HL-60/S4 treated with retinoic acid at 250 ng/mL for 4 days and 3 days (cell line): ENCODE results near the gene ABHD1.

Experiments
- in situ Hi-C: fragments of 300-500 bp; cut with MboI; formaldehyde crosslinking; loops from 2 replicates; pipeline ENCODE4 v1.7.0; 2022; ENCODE audit warnings: low sequenced_read_pairs

Gene ABHD1

GRCh38 chr2:27086724-27087593, 36.7 kb upstream of the ABHD1 start, which contains the start of gene KHK:
Gene KHK, plus strand, starts transcription at chr2:27086772. Its CDS starts 488 bp downstream, at chr2:27087260.
- in situ Hi-C loops, result no loop called here

DNA sequence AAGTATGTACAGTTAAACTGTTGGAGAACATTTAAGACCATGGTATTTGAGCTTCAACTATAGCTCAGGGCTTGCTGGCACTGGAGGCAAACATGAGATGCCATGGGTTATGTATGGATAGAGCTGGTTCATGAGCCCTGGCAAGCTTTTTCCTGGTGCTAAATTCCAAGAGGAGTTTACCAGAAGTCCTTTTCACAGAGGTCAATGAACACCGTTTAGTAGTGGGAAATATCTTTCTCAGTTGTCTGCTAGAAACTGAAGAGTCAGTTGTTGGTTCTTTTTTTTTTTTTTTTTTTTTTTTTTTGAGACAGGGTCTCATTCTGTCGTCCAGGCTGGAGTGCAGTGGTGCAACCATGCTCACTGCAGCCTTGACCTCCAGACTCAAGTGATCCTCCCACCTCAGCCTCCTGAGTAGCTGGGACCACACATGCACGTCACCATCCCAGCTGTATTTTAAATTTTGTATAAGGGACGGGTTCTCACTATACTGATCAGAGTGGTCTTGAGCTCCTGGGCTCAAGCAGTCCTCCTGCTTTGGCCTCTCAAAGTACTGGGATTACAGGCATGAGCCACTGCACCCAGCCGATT, 35.7 kb upstream of the ABHD1 start:
- in situ Hi-C loops, result no loop called here

GRCh38 chr2:27088634-27089033, 35.0 kb upstream of the ABHD1 start:
- in situ Hi-C loops, result no loop called here

DNA sequence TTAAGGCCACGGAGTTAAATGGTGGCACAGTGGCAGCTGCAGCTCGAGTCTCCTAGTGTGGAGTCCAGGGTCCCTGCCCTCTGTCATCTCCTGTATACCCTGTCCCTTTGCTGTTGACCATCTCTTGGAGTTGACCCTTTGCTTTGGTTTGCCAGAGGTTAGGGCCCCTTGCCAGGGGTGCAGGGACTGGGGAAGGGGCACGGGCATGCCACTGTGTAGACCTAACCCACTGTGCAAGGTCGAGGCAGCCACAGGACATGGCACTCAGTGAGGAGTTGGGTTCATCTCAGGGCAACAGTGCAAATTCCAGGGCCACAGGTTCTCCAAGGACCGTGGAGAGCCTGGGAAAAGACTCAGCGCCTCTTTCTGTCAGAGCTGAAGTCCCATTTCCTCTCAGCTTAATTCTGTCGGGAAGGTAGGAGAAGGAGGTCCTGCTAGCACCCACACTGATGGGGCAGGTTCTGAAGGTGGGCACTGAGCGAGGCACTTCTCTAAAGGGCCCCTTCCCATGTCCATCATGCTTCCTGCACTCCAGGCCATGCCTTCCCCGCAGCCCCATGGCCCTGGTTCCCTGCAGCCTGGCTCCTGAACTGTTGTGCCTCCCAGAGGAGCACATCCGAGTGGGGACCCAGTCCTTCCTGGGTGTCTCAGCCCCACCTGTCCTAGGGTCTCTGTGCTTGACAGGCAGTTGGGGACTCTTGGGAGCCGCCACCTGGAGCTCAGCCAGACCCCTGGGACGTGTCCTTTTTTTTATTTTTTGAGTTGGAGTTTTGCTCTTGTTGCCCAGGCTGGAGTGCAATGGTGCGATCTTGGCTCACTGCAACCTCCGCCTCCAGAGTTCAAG, 34.3 kb upstream of the ABHD1 start:
- in situ Hi-C loops, result no loop called here

DNA sequence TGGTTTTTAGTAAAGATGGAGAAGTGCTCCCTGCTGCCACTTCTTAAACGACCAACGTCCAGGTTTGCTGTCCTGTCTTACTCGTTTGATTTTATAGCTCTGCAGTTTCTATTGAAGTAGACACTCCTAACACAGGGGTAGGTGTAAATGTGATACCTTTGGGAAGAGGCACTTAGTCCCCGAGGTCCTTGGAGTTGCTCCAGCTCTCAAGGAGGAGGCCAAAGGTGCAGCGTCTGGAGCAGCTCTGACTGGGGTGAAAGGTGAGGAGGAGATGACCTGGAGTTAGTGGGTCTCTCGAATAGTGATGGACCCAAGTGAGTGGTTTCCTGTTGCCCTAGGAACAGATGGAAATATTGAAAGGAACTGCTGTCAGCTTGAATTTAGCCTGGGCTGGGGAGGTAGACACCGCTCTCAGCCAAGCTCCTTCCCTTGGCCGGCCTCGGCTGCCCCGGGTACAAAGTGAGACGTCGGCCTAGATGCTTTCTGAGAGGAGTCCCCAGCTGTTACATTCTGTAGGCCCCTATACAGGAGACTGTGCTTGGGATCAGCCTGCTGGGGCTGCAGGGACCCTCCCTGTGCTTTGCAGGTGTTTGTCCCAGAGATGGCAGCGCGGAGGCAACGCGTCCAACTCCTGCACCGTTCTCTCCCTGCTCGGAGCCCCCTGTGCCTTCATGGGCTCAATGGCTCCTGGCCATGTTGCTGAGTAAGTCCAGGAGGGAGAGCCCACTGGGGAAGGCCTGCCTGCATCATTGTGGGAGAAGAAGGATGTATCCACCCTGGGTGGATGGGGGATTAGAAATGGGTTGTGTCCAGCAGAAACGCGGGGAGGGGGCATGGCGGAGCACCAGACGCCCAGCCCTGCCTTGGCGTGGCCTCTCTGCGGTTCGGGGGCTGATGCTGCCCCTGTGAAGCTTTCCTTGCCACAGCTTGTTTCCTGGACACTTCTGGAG, 31.6 kb upstream of the ABHD1 start:
- in situ Hi-C loops, result no loop called here

GRCh38 chr2:27092696-27093429, 30.8 kb upstream of the ABHD1 start:
- in situ Hi-C loops, result no loop called here

DNA sequence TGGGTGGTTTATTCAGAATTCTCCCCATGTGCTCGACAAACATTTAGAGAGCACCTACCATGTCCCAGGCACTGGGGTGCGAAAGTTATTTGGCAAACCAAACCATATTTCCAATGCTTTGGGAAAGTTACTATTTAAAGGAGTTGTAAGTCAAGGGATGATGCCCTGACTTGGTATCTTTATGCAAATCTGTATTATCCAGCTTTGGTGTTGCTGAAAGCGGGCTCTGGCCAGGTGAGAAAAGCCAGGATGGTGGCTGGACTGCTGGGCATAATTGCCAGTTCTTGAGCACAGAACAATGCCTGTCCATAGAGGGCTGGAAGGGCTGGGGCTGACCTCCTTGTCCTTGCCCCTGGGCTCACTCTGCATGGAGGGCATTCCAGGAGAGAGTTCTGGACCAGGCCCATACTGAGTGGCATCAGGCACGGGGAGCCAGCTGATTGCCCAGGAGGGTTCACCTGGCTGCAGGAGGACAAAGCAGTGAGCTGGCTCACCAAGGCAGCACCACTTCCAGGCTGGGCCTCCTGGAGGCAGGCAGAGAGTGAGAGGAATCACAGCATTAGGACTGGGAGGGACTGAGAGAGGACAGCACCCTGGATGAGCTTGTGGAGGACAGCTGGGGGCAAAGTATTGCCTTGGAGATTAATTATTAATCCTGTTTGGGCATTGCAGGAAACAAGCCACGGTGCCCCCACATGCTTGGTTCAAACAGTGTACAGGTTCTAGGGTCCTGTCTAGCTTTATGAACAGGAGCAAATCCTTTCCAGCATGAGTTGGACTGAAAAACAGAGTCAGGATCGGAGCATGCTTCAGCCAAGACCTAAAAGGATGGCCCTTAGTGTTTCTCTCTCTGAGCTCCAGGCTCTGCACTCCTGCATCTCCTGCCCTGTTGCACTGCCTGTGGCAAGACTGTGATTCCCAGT, 29.9 kb upstream of the ABHD1 start:
- in situ Hi-C loops, result no loop called here

DNA sequence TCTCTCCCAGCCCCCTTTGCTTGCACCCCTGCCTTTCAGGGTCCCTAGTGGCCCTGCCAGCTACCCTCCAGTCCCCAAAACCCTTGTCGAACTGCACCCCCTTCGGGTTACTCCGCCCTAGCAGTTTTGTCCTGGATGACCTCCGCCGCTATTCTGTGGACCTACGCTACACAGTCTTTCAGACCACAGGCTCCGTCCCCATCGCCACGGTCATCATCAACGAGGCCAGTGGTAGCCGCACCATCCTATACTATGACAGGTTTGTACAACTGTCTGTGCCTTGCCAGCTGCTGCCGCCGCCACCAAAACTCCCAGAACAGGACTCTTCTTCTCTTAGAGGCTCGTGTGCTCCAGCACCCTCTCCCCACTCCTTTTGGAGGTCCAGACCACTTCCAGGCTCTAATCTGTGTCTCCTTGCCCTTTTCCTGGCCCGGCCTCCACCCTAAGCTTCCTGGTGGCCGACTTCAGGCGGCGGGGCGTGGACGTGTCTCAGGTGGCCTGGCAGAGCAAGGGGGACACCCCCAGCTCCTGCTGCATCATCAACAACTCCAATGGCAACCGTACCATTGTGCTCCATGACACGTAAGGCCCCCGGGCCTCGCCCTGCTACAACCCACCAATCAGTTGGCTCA, 29.1 kb upstream of the ABHD1 start:
- in situ Hi-C loops, result no loop called here

DNA sequence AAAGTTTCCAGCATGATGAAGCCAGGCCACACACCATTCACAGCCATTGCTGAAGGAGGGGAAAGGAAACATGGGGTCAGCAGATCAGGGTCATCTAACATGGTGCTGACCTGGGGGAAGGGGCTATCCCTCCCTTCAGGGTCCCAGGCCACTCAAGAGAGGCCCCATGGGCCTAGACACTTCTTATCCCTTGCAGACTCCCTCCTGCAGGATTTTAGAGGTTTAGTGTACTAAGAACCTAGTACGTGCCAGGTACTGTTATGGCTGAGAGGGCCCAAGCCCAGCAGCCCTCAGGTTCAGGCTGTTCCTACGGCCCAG, 28.2 kb upstream of the ABHD1 start:
- in situ Hi-C loops, result no loop called here

DNA sequence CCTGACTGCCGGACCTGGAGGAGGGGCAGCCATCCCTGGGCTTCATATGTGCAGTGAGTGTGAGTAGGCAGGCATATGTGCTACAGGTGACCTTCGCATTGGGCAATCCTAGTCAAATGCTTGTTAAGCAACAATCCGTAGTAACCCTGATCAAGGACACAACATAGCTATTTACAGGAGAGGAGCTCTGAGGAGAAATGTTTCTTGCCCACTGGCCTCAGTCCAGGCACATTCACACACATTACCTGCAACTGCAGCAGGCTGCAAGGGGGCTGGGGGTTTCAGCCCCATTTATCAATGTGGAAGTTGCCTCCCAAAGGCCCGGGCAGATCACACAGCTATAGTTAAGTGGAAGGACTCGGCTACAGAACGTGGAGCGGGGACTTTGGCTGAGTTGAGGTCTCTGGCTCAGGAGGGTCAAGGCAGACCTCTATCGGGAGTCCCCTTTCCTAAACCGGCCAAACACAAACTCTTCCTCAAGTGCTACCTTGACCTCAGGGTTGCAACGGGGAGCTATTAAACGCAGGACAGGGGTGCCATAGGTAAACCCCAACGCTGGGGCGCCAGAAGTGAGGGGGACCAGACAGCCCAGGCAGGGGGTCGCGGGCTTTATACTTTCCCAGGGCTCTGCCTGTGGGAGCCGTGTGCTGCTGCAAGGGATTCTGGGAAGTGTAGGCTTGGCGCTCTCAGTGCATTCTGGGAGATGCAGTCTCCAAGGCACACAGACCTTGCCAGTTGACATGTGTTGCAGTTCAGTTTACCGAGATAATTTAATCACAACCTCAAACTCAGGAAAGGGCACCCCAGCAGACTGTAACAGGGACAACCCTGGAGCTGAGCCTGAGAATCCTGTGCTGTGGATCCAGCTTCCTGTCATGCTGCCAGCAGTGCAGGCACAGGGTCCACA, 27.6 kb upstream of the ABHD1 start:
- in situ Hi-C loops, result no loop called here

DNA sequence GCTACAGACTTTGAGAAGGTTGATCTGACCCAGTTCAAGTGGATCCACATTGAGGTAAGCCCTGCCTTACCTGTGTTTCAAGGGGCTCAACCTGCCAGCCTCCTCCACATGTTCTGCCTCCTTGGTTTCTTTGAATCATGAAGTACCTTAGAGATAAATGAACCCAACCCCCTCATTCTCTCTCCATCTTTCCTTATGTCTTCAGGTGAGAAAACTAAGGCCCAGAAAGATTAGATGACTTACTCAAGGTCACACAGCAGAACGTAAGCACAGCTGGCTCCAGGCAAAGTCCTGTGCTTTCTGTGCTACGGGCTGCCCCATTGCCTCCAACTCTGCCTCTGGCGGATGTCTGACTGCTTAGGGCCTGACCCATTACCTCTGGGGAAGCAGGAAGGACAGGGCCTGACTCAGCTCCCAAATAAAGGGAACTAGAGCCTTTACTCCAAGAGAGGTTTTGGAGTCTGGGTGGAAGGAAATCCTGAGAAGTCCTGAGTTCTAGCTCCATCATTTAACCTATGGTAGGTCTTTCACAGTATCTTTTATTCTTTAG, 26.8 kb upstream of the ABHD1 start:
- in situ Hi-C loops, result no loop called here

GRCh38 chr2:27097341-27097740, 26.3 kb upstream of the ABHD1 start:
- in situ Hi-C loops, result no loop called here

DNA sequence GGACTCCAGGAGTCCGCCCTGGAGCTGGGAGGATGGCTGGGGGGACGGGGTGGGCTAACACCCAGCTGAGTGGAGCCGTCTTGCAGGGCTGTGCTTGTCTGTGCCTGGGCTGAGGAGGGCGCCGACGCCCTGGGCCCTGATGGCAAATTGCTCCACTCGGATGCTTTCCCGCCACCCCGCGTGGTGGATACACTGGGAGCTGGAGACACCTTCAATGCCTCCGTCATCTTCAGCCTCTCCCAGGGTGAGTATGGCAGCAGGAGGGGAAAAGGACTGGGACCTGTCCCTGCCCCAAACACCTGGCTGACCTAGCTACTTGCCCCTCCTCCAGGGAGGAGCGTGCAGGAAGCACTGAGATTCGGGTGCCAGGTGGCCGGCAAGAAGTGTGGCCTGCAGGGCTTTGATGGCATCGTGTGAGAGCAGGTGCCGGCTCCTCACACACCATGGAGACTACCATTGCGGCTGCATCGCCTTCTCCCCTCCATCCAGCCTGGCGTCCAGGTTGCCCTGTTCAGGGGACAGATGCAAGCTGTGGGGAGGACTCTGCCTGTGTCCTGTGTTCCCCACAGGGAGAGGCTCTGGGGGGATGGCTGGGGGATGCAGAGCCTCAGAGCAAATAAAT, 24.2 kb upstream of the ABHD1 start:
- in situ Hi-C loops, result no loop called here

GRCh38 chr2:27100036-27100435, 23.6 kb upstream of the ABHD1 start:
- in situ Hi-C loops, result loop anchor here (25.0 kb wide), 1 partner anchor 187 kb away; the partner anchor contains the start of genes DNAJC5G and TRIM54

GRCh38 chr2:27102329-27102728, 21.3 kb upstream of the ABHD1 start:
- in situ Hi-C loops, result loop anchor here (25.0 kb wide), 1 partner anchor 185 kb away; the partner anchor contains the start of genes DNAJC5G and TRIM54

DNA sequence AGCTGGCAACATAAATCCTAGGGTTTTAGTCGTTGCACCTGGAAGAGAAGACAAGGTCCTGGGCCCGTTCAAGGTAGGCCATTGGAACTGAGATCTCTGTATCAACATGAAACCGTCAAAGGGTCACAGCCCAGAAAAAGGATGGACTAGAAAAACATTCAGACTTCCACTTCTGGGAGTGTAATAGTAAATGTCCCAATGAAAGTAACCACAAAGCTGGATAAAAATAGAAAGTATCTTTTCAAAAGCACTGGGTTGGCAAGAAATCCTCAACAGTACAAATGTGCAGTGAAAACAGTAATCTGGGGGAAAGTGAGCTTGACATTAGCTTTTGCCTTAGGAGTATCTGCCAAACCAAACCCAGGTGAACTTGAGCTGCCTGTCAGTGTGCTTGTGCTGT, 17.6 kb upstream of the ABHD1 start:
- in situ Hi-C loops, result loop anchor here (25.0 kb wide), 1 partner anchor 181 kb away; the partner anchor contains the start of genes DNAJC5G and TRIM54
